Choroid plexus epithelial cell (primary cell): ENCODE measurements around the gene IRX6.

Source experiments
- DNase-seq: peaks from one replicate; pipeline ENCODE4 v3.0.0-alpha.2; 2010; ENCODE audit warnings: low read depth
- H3K4me3 ChIP-seq: 2 replicates; pipeline ENCODE4 v1.5.1; 2011; ENCODE audit warnings: low read depth, mild to moderate bottlenecking, control low read depth, low read length, moderate library complexity
- TF ChIP-seq, protein P1 (sequence below): conservative IDR thresholded peaks from 2 replicates; pipeline ENCODE4 v1.5.1; 2011; ENCODE audit warnings: low read depth, mild to moderate bottlenecking, control low read depth, inconsistent platforms, low read length, moderate library complexity

IRX6 gene

DNA sequence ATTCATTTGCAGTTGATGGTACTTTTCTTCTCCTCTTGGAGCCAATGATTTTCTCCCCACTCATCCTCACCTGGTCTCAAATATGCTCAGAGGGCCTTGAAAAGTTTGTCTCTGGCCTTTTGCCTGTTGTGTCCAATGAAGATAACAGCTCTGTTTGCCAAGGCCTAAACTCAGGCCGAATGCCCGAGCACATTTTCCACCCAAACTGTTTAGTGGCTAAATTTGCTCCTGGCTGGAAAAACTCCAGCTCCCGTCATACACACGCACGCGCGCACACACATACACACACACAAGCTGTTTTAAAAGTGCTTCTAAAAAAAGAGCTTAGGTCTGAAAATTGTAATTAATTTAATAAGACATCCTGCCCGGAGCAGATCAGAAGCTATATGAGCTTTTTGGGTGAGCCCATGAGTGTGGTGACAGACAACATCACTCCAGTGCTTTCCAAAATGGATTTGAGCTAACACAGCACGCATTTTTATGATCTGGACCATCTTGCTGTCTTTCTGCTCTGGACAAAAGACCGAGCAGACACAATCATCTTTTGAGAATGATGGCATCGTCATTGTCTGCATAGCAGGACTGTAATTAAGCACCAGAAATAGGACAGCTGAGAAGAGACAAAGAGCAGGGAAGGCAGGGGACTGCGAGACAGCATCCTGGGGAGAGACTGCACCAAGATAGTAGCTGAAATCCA lies 48.9 kb downstream of the IRX6 start:
- no peak for DNase-seq
- H3K4me3 ChIP-seq: no peak overlapping the region
- TF ChIP-seq, protein P1, sequence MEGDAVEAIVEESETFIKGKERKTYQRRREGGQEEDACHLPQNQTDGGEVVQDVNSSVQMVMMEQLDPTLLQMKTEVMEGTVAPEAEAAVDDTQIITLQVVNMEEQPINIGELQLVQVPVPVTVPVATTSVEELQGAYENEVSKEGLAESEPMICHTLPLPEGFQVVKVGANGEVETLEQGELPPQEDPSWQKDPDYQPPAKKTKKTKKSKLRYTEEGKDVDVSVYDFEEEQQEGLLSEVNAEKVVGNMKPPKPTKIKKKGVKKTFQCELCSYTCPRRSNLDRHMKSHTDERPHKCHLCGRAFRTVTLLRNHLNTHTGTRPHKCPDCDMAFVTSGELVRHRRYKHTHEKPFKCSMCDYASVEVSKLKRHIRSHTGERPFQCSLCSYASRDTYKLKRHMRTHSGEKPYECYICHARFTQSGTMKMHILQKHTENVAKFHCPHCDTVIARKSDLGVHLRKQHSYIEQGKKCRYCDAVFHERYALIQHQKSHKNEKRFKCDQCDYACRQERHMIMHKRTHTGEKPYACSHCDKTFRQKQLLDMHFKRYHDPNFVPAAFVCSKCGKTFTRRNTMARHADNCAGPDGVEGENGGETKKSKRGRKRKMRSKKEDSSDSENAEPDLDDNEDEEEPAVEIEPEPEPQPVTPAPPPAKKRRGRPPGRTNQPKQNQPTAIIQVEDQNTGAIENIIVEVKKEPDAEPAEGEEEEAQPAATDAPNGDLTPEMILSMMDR: no peak

DNA sequence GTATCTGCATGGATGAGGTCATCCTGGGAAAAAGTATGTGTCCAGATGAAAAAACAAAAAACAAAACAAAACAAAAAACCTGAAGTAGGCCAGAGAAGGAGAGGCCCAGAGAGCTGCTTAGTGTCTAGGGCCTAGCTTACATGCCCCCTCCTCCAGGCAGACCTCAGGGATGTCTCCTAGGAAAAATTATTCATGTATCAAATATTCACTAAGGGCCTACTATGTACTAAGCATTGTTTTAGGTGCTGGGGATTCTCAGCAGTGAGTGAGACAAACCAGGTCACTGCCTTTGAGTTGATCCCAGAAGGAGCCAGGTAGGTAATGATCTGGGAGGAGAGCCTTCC lies 49.5 kb downstream of the IRX6 start:
- TF ChIP-seq, protein P1: no peak
- DNase-seq: no peak

DNA sequence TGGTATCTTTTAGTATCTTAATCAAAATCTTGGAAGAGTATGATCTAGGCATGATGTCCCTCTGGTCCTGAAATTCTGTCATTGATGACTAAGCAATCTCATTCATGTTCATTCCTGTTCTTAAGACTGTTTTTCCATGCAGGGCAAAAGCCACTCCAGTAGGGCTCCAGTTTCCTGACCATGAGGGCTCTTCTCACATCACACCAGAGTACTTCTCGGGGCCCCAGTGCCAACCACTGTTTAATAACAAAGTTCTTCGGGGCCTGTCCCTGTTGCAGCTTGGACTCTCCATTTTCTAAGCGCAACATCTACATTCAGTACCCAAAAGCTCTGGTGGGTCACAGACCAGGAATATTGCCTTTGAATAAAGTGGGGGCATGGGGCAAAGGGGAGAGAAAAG lies 52.0 kb downstream of the IRX6 start:
- TF ChIP-seq, protein P1: no peak
- no peak for DNase-seq
- no peak overlapping the region for H3K4me3 ChIP-seq

More for the DNA sequence above, 49.5 kb downstream of the IRX6 start:
- H3K4me3 ChIP-seq: no peak overlapping the region

DNA sequence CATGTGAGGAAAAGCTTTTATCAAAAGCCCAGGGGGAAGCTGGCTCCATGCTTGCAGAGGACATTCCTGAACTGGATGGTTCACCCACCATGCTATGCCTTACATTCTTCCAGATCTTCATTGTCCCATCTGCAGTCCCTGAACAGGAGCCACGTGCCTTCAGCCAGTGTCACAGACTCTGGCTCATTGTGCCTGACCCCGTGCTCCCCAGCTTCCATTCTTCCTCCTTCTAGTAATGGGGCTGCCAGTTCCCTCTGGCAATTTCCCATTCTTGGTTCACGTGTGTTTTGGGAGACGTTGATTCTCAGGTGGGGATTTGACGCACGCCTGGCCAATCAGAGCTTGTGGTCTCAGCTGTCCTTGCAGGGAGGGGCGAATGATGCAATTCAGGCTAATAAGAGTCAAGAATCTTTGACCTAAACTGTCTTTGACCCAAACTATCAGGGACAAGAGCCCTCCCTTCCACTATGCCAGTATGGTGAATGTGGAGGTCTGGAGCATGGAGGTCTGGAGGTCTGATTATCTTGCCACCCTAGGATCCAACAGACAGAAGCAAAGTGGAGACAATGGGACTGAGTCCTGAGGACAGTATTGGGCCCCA lies 52.7 kb downstream of the IRX6 start:
- DNase-seq: no peak
- H3K4me3 ChIP-seq: no peak overlapping the region
- TF ChIP-seq, protein P1: no peak

DNA sequence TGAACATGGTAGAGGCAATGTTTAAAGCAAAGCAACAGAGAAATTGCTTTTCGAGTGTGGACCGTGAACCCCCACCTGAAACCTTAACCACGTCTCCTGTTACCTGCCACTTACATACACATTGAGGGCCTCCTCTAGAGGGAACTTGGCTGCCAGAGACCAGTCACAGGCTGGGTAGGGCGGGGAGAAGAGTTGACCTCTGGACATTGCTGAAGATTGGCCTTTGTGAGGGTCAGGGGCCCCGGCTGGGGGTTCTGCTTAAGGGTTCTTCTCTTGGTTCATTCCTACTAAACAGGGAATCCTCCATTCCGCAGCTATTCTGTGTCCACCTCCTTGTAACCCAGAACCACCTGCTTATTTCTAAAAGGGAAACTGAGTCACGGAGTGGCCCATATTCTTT lies 53.8 kb downstream of the IRX6 start:
- H3K4me3 ChIP-seq: no peak overlapping the region
- no peak for DNase-seq
- TF ChIP-seq, protein P1: no peak

DNA sequence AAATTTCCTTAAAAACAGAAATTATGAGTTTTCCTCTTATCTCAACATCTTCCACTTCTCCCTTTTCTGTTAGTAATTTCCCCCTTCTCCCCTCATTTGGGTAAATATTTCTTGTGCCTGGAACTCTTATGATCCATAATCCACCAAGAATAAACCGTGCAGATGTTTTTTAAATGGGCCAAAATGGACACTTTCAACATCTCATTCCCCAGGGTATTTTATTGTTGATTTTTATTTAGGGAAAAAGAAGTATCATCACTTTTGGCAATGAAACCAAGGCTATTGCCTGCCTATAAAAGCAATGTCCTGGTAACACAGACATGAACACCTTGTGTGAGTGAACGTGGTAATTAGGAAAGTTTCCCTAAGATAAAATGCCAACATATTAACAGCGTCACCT lies 54.6 kb downstream of the IRX6 start:
- no peak for DNase-seq
- H3K4me3 ChIP-seq: no peak overlapping the region
- TF ChIP-seq, protein P1: no peak

DNA sequence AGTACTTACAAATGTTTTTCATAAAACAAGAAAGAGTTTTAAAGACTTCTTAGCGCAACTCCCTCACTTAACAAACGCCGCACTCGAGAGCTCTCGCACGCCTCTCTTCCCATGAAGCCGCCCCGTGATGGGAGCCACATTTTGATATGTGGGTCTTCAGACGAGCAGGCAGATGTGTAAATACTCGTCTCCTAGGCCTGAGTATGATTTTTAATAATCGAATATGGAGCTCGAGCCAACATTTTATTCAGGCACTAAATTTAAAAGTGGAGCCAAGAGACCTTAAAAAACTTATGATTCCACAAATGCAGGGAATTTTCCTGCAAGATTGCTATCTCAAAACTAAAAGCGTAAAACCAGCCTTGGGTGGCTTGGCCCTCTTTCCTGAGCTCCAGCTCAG lies 55.4 kb downstream of the IRX6 start:
- no peak overlapping the region for H3K4me3 ChIP-seq
- no peak for DNase-seq
- TF ChIP-seq, protein P1: no peak
